NB4 (cell line): ENCODE results near the gene KNOP1.

Experiments
- DNase-seq: peaks from one replicate; pipeline ENCODE4 v3.0.0; 2010; ENCODE audit warnings: low read depth
- H3K4me3 ChIP-seq: one replicate; pipeline ENCODE4 v1.5.1; 2011; ENCODE audit warnings: mild to moderate bottlenecking, low read depth, low read length, moderate library complexity
- MYC ChIP-seq: IDR thresholded peaks from 2 replicates; pipeline ENCODE4 v1.6.1; 2011; ENCODE audit warnings: low read depth, low read length
- POLR2A ChIP-seq: IDR thresholded peaks from 2 replicates; pipeline ENCODE4 v1.6.1; 2011; ENCODE audit warnings: mild to moderate bottlenecking; ENCODE audit not compliant: insufficient read length; ENCODE audit errors: extremely low read depth
- TF ChIP-seq, protein P1 (sequence below): IDR thresholded peaks from one replicate; pipeline ENCODE4 v1.5.1; 2012; ENCODE audit warnings: low read depth, low read length
- TF ChIP-seq, protein P2 (sequence below): IDR thresholded peaks from 2 replicates; pipeline ENCODE4 v1.6.1; 2011; ENCODE audit warnings: low read depth, low read length

The KNOP1 gene

DNA sequence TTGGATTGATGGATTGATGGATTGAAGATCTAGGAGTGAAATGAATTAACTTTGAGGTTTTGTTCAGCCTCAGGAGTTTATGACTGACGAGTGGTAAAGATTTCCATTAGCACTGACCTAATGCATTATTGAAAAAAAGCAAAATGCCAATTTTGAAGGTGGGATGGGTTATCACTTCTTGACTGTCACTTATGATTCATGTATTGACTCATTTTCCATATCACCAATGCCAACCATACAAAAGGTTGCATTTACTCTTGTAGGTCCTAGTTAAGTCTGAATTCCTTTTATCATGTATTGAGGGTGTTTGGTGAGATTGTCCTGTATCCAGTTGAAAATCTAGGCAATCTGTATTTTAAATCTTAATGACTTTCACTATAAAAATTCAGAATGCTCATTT, 57.6 kb downstream of the KNOP1 start:
- no peak for DNase-seq
- TF ChIP-seq, protein P1, sequence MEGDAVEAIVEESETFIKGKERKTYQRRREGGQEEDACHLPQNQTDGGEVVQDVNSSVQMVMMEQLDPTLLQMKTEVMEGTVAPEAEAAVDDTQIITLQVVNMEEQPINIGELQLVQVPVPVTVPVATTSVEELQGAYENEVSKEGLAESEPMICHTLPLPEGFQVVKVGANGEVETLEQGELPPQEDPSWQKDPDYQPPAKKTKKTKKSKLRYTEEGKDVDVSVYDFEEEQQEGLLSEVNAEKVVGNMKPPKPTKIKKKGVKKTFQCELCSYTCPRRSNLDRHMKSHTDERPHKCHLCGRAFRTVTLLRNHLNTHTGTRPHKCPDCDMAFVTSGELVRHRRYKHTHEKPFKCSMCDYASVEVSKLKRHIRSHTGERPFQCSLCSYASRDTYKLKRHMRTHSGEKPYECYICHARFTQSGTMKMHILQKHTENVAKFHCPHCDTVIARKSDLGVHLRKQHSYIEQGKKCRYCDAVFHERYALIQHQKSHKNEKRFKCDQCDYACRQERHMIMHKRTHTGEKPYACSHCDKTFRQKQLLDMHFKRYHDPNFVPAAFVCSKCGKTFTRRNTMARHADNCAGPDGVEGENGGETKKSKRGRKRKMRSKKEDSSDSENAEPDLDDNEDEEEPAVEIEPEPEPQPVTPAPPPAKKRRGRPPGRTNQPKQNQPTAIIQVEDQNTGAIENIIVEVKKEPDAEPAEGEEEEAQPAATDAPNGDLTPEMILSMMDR = no peak
- TF ChIP-seq, protein P2, sequence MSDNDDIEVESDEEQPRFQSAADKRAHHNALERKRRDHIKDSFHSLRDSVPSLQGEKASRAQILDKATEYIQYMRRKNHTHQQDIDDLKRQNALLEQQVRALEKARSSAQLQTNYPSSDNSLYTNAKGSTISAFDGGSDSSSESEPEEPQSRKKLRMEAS = no peak
- TF ChIP-seq POLR2A (no peak), MYC (no peak)
- H3K4me3 ChIP-seq = no peak overlapping the region

- DNase-seq = no peak
- H3K4me3 ChIP-seq = no peak overlapping the region
- TF ChIP-seq, protein P1 = no peak
- TF ChIP-seq, protein P2 = no peak
- no peak for TF ChIP-seq MYC
- no peak for TF ChIP-seq POLR2A
Measured at GRCh38 chr16:19659554-19659953, 58.5 kb downstream of the KNOP1 start.

GRCh38 chr16:19657831-19658230, 60.2 kb downstream of the KNOP1 start:
- no peak for DNase-seq
- TF ChIP-seq, protein P1 = no peak
- TF ChIP-seq MYC (no peak), POLR2A (no peak)
- TF ChIP-seq, protein P2 = no peak
- no peak overlapping the region for H3K4me3 ChIP-seq

DNA sequence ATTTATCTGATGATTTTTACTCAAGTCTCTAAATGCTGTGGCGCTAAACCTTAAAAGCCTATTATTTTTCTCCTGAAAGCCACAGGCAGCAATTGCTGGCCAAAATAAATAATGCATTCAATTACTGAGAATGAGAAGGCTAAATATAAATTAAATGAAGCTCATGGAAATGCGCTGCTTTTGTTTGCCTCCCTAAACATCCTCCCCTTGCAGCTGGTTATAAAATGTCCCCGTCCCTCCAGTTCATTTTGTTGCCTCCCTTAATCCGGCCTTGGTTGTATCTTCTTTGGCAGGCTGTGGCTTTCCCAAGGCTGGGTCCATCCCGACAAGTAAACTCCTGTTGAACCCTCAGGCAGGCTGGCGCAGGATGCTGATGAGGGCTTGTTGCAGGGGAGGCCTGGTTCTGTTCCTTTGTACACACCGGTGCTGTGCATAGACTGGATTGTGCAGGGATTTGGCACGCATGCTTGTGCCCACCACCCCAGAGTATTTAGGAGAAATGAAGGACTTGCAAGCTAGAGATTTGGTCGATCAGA, 62.7 kb downstream of the KNOP1 start:
- H3K4me3 ChIP-seq = no peak overlapping the region
- TF ChIP-seq, protein P1 = no peak
- TF ChIP-seq MYC (no peak), POLR2A (no peak)
- TF ChIP-seq, protein P2 = no peak
- no peak for DNase-seq

DNA sequence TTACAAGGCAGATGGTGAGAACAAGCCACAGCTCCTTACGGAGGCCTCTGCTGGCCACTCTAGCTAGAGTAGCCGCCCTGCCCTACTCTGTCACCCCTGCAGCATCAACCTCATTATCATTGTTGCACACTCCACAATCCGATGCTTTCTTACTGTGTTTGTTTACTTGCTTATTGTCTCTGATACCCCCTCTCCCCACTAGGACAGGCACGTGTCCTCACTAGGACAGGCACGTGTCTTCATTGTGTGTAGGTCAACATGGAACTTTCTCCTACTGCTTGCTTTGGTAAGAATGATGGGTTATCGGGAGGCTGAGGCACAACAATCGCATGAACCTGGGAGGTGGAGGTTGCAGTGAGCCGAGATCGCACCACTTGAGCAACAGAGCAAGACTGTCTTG, 63.9 kb downstream of the KNOP1 start:
- TF ChIP-seq MYC (no peak), POLR2A (no peak)
- TF ChIP-seq, protein P1 = no peak
- TF ChIP-seq, protein P2 = no peak
- no peak for DNase-seq
- no peak overlapping the region for H3K4me3 ChIP-seq
